DMS 273 (cell line): ENCODE data around the gene CCDC27.
"Not testable (repeated sequence)": the region's sequence is repeated elsewhere in the genome, so short reads cannot be mapped to it uniquely, and the experiment has no call there.

Experiments
- DNase-seq: peaks from one replicate; lab custom pipeline; 2025; ENCODE audit not compliant: unreplicated experiment; lab: John Stamatoyannopoulos, UW

CCDC27 gene

DNA sequence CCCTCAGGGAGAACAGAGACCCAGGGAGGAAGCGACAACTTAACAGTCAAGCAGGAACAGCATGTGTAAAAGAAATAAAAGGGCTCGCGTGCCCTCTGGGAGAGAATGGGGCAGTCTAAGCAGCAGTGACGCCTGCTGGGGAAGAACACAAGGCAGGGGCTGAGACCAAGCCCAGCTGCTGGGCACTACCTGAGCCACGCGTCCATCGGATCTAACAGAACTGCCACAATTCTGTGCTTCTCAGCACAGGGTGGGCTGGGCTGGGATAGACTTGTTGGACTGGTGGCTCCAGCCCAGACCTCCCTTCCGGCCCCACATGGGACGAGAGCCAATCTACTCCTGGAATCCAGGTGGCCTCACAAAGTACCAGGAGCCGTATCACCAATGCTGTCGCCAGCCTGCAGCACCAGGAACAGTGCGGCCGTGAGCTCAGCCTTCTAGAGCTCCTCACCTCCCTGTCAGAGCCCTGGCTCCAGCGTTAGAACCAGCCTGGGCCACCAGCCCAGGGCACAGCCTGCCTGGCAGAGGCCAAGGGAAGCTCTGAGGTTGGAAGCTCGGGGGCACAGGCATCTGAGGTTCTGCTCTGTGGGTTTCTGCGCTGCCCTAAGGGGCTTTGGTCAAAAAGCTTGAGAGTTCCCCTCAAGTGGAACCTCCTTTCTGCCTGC lies 36.6 kb downstream of the CCDC27 start:
- DNase-seq = no peak

GRCh38 chr1:3789421-3790300 lies 37.4 kb downstream of the CCDC27 start:
- no peak for DNase-seq

DNA sequence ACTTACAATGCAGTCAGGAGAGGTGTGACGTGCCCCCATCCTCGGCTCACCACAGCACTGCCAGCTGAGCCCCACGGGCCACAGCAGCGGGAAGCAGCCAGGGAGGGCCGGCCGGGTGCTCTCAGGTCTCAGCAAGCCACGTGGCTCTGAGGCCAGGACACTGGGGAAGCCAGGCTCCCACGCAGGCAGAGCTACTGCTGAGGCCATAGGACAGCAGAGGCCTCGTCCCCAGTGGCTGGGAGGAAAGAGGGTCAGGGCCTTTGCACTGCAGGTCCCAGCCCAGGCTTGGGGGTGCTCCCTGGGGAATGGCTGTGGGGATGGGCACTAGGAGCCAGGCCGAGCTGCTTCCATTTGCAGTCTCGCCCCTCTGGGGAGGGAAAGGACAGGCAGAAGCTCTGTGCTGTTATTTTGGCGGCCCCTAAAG lies 38.3 kb downstream of the CCDC27 start:
- DNase-seq = no peak

GRCh38 chr1:3790952-3791351 lies 38.7 kb downstream of the CCDC27 start:
- no peak for DNase-seq

DNA sequence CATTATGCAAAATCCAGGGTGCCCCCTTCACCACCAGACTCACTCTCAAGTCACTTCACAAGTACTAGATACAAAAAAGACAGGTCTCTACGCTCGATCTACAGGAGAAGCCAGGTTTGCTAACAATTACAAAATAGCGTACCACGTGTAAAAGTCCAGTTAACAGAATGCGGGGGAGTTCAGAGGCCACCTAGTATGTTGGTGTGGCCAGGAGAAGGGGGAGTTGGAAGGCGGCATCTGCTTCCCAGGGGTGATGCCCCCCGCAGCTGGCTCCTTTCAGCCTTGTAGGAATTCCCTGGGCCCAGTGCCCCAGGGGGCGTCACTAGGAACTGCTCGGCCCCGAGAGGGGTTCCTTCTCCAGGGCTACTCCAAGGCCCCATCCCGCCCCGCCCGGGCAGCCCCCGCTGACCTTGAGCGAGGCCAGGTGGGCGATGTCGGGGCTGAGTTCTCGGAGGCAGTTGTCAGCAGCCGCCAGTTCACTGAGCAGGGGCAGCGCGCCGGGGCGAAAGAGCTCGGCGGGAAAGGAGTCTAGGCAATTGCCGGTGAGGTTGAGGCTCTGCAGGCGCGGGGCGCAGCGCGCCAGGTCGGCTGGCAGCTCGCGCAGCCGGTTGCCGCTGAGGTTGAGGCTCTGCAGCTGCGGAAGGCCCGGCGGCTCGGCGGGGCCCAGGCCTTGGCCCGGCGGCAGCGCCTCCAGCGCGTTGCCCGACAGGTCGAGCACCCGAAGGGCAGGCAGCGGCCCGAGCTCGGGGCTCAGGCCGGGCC lies 43.4 kb downstream of the CCDC27 start:
- DNase-seq = peak; percentile 70

DNA sequence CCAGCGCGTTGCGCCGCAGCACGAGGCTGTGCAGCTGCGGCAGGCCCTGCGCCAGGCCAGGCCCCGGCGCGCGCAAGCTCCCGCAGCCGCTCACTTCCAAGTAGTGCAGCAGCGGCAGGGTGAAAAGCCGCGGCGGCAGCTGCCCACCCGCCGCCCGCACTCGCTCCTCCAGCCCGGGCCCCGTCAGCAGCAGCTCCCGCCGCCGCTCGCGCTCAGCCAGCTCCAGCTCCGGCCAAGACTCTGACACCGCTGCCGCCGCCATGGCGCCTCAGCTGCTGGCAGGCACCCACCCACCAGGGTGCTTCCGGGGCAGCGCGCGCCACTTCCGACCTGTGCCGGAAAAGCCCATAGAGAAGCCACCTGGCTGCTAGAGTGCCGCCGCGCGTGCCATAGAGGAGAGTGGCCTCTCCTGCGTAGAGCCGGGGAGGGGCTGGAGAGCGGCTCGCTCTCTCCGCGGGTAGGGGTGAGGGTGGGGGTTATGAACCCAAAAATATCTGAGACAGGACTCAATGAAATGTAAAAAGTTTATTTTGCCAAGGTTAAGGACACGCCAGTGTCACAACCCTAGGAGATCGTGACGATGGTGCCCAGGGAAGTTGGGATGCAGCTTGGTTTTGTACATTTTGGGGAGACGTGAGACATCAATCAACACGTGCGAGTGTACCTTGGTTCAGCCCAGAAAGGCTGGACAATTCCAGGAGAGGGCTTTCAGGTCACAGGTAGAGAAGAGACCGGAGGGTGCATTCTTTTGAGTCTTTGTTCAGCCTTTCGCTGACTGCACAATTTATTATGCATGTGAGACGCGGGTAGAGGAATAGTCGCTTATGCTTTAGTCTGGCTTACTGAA lies 44.2 kb downstream of the CCDC27 start, which contains the start of gene LRRC47:
Gene LRRC47 (minus strand): TSS at position 284 of the 847 bp plus-strand sequence. CDS start 22 bp downstream, at position 262.
- DNase-seq = peak; percentile 97

DNA sequence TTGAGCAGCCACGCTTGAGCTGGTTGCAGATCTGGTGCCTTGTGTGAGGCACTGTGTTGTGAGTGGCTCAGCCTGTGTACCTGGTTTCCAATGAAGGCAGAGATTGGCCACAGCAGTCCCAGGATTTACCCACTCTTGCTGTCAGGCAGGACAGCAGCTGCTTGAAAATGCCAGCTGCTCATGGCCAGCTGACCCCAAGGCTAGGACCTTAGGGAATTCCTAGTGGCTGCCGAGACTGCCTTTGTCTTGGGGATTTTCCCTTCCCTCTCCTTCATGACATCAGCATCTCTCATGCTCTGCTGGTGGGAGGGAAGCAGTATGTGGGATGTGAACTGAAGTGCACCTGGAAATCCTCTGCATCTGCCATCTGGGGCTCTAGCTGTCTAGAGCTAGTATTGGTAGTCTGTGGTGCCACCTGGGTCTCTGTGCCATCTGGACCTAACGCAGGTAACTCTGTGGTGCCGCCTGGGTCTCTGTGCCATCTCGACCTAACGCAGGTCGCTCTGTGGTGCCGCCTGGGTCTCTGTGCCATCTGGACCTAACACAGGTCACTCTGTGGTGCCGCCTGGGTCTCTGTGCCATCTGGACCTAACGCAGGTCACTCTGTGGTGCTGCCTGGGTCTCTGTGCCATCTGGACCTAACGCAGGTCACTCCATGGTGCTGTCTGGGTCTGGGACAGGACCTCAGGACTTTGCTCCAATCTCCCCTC lies 47.9 kb downstream of the CCDC27 start:
- DNase-seq = peak; percentile 79

DNA sequence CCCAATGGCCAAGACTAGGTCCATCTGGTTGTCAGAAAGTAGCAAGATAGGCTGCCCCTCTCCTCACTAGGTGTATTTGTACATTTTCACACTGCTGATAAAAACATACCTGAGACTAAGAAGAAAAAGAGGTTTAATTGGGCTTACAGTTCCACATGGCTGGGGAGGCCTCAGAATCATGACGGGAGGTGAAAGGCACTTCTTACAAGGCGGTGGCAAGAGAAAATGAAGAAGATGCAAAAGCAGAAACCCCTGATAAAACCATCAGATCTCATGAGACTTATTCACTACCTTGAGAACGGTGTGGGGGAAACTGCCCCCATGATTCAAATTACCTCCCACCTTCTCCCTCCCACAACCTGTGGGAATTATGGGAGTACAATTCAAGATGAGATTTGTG lies 48.5 kb downstream of the CCDC27 start:
- DNase-seq = not testable (repeated sequence)

DNA sequence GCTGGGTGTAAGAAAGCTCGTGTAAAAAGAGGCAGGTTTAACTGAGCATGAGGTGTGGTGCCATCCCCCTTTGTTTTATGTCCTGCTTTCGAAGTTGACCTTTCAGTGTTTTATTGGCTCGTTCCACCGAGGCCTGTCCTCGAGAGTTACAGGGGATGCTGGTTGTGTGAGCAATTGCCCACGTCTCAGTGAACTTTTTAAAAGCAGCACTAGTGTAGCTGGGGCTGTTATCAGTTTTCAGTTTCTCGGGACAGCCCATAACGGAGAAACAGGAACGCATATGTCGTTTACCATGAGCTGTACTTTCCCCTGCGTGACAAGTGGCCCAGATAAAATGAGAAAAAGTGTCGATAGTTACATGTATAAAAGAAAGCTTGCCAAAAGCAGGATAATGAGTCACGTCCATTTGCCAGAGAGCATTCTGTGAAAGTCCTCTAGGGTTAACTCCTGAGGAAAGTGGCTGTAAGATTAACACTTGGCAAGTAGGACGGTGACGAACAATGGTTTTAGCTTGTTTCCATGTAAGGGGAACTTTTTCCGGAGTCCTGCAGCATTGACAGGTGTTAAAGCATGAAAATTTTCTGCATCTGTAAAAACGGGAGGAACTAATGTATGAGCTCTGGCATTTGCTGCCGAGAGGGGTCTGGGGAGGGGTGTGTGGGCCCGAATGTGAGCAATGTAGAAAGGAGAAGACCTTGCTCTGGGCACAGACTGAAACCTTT lies 51.8 kb downstream of the CCDC27 start:
- DNase-seq = no peak

- not testable (repeated sequence) for DNase-seq
These were observed 52.3 kb downstream of the CCDC27 start for GRCh38 chr1:3804627-3804944.

GRCh38 chr1:3805038-3805437 lies 52.8 kb downstream of the CCDC27 start:
- DNase-seq = no peak

DNA sequence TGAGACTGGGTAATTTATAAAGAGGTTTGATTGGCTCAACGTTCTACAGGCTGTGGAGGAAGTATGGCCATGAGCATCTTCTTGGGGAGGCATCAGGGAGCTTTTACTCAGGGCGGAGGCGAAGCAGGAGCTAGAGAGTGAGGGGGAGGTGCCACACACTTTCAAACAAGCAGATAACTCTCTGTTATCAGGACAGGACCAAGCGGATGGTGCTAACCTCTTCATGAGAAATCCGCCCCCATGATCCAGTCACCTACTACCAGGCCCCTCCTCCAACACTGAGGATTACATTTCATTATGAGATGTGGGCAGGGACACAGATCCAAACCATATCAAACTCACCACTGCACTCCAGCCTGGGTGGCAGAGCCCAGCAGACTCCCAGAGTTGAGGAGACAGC lies 55.5 kb downstream of the CCDC27 start:
- DNase-seq = no peak

GRCh38 chr1:3809680-3810079 lies 57.4 kb downstream of the CCDC27 start:
- DNase-seq = no peak

- not testable (repeated sequence) for DNase-seq
These were observed 58.0 kb downstream of the CCDC27 start for GRCh38 chr1:3810149-3810761.

- DNase-seq = no peak
These were observed 59.3 kb downstream of the CCDC27 start for GRCh38 chr1:3811595-3811911.

GRCh38 chr1:3814065-3814464 lies 61.8 kb downstream of the CCDC27 start:
- DNase-seq = no peak

- DNase-seq = no peak
These were observed 62.7 kb downstream of the CCDC27 start for GRCh38 chr1:3814771-3815561.
